Measurements from ENCODE around the gene FRS3. TPM values are rescaled to one million over a fixed set of nuclear protein-coding genes. Genes with fewer than 3 reads are reported as not detected.
A peak's percentile ranks its signal among the peaks of the same experiment; 100 is the strongest.

The FRS3 gene
- total RNA-seq, 6 experiments from 2014 or later, result 0.68 to 3.0 (median 1.9) TPM

DNA sequence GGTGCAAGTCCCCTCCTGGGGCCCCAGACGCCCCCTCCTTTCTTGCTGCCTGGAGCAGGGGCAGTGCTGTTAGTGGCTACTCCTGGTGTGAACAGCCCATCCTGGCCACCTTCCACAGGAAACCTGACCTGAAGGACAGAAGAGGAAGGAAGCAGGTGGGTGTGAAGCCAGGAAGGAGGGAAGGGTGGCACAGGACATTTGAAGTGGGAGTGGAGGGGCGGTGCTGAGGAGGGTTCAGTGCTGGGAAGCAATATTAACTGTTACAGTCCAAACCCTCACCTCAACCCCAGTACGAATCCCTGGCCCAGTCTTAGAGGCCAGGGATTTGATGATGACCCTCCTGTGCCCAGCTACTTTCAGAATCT, 1.6 kb upstream of the FRS3 start:
- no peaks in the 10 kb centered on the region for H3K9me3 ChIP-seq
- no peaks in the 10 kb centered on the region for H3K36me3 ChIP-seq
- H3K27me3 ChIP-seq, result no peaks in the 10 kb centered on the region
- peak overlapping the region; percentile 65 to 85 (median 76) for H3K4me3 ChIP-seq
- H3K4me1 ChIP-seq, result peaks cover 0 to 24% (median 11%) of the 10 kb centered on the region in 4 donors
- TF ChIP-seq, protein P1, sequence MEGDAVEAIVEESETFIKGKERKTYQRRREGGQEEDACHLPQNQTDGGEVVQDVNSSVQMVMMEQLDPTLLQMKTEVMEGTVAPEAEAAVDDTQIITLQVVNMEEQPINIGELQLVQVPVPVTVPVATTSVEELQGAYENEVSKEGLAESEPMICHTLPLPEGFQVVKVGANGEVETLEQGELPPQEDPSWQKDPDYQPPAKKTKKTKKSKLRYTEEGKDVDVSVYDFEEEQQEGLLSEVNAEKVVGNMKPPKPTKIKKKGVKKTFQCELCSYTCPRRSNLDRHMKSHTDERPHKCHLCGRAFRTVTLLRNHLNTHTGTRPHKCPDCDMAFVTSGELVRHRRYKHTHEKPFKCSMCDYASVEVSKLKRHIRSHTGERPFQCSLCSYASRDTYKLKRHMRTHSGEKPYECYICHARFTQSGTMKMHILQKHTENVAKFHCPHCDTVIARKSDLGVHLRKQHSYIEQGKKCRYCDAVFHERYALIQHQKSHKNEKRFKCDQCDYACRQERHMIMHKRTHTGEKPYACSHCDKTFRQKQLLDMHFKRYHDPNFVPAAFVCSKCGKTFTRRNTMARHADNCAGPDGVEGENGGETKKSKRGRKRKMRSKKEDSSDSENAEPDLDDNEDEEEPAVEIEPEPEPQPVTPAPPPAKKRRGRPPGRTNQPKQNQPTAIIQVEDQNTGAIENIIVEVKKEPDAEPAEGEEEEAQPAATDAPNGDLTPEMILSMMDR (IDR thresholded peaks at IDR 0.05), result no peak
- TF ChIP-seq POLR2A (IDR thresholded peaks at IDR 0.05), result no peak
- intact Hi-C loops (cut with DNase I), result loop anchor here (10.0 kb wide), 3 partner anchors 143 to 263 kb away; partner anchors contain the start of genes BYSL (in 1 of the 2) and MED20 (in 1 of the 2)
- peak overlapping the region; percentile 66 to 88 (median 84) for H3K27ac ChIP-seq
- ATAC-seq (peak; percentile 0 to 3 (median 0)), DNase-seq (peak in 1 of 3 donors; percentile 64)
- WGBS (ENCODE audit: insufficient coverage, low coverage, low lambda C conversion rate, missing lambda C conversion rate), result 9% methylated on average over 3 of the region's 3 CpGs

DNA sequence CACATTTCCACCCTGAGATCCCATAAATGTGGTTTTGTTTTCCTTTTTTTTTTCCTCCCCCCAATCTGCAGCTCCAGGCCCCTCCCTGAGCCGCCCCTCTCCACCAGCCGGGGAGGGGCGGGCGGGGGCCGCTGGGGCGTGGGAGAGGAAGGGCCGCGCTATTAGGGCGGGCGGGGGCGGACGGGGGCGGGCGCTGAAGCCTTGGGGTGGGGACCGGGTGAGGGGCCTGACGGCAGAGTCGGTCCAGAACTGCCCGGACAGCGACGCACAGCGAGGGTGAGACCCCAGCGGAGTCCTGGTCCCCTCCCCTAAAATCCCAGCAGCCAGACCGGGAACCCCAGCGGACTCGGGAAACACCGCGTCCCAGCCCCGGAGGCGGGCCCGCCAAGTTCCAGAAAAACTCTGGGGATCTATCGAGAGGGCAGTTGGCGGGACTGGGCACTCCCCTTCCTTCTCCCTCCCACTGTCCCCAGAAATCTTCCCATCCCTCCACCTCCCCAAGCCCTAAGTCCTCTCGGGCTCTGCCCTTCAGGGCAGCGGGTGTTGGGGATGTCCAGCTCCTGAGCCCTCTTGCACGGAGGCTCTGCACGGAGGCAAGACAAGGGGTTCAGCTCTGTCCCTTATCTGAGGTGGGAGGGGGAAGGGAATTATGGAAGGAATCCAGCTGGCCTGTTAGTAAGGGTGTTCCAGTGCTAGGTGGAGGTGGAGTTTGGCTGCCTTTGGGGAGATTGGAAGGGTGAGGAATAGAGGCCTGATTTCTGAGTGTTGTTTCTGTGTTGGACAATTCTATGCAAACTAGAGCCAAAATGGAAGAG, 1.1 kb upstream of the FRS3 start, which contains the start of gene PRICKLE4:
Gene PRICKLE4, plus strand, starts transcription at position 232 of the 815 bp plus-strand sequence. CDS start 2,692 bp downstream, outside the sequence.
- H3K27me3 ChIP-seq, result no peaks in the 10 kb centered on the region
- H3K36me3 ChIP-seq, result peaks cover 0 to under 1% (median 0%) of the 10 kb centered on the region in 4 donors
- peak; percentile 57 to 69 (median 66) for ATAC-seq
- peak; percentile 65 to 88 (median 73) for DNase-seq
- H3K4me3 ChIP-seq, result peak within 1 kb of the TSS; percentile 65 to 85 (median 76)
- peak within 1 kb of the TSS; percentile 66 to 88 (median 84) for H3K27ac ChIP-seq
- 1% methylated on average over 9 of the region's 36 CpGs for WGBS (ENCODE audit: insufficient coverage, low coverage, low lambda C conversion rate, missing lambda C conversion rate)
- TF ChIP-seq POLR2A (IDR thresholded peaks at IDR 0.05), result no peak
- TF ChIP-seq, protein P1 (IDR thresholded peaks at IDR 0.05), result no peak
- H3K9me3 ChIP-seq, result no peaks in the 10 kb centered on the region
- intact Hi-C loops (cut with DNase I), result loop anchor here (10.0 kb wide), 3 partner anchors 144 to 264 kb away; partner anchors contain the start of genes BYSL (in 1 of the 2) and MED20 (in 1 of the 2)
- peaks cover 0 to 18% (median 7%) of the 10 kb centered on the region in 4 donors for H3K4me1 ChIP-seq

DNA sequence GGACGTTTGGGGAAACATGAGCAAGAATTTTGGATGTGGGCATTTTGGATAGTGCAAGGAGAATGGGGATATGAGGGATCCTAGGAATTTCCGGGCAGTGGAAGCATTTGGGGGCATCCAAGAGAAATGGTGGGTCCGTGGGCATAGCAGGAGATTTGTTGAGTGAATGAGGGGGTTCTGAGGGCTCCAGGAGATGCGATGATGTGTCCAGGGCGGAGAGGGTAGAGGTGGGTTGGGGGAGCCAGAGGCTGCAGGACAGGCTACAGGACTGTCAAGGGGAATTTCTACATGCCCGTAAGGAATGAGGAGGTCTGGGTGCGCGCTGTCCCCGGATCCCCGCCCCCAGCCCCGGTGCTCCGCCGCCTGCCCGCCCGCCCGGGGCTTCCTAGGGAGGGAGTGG, 364 bp downstream of the FRS3 start:
- TF ChIP-seq, protein P1 (IDR thresholded peaks at IDR 0.05), result no peak
- no peak for TF ChIP-seq POLR2A (IDR thresholded peaks at IDR 0.05)
- Histone ChIP-seq H3K9me3 (no peaks in the 10 kb centered on the region), H3K36me3 (peaks cover 0 to 14% (median 6%) of the 10 kb centered on the region in 4 donors), H3K27me3 (no peaks in the 10 kb centered on the region), H3K4me3 (peak overlapping the region; percentile 58 to 76 (median 65)), H3K27ac (no peak overlapping the region), H3K4me1 (peaks cover 0 to 17% (median 5%) of the 10 kb centered on the region in 4 donors)
- ATAC-seq, result no peak
- 4% methylated on average over 5 of the region's 16 CpGs for WGBS (ENCODE audit: insufficient coverage, low coverage, low lambda C conversion rate, missing lambda C conversion rate)
- no peak for DNase-seq
- intact Hi-C loops (cut with DNase I), result no loop called here

DNA sequence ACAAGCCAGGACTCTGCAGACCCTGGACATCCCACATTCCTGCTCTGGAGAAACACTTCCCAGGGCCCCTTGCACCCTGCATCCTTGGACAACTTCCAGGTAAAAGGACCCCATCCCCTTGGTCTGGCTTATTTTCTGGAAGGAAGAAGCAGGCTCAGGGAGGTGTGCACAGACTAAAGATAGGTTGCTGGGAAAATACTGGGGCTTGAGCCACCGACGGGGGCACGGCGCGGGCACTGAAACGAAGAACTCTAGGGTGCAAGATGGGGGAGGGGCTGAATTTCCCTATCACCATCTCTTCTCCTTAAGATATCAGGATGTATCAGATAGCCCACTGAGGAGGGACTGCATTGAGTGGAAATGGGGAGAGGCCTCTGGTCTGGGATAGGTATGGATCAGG, 805 bp downstream of the FRS3 start:
- intact Hi-C loops (cut with DNase I), result no loop called here
- WGBS (ENCODE audit: insufficient coverage, low coverage, low lambda C conversion rate, missing lambda C conversion rate), result 27% methylated on average over 6 of the region's 6 CpGs

More for the DNA sequence above, 805 bp downstream of the FRS3 start:
- ATAC-seq, result no peak
- H3K27ac ChIP-seq, result no peak overlapping the region
- no peaks in the 10 kb centered on the region for H3K27me3 ChIP-seq
- DNase-seq, result no peak
- peaks cover 0 to 17% (median 5%) of the 10 kb centered on the region in 4 donors for H3K4me1 ChIP-seq
- peaks cover 0 to 16% (median 8%) of the 10 kb centered on the region in 4 donors for H3K36me3 ChIP-seq
- TF ChIP-seq, protein P1 (IDR thresholded peaks at IDR 0.05), result no peak
- no peak for TF ChIP-seq POLR2A (IDR thresholded peaks at IDR 0.05)
- H3K4me3 ChIP-seq, result peak overlapping the region; percentile 58 to 76 (median 65)
- H3K9me3 ChIP-seq, result no peaks in the 10 kb centered on the region
